Karpas-422 (cell line): Measurements from ENCODE around the gene FUT4. TPM values are rescaled to one million over a fixed set of nuclear protein-coding genes. Genes with fewer than 3 reads are reported as not detected.

Source experiments
- DNase-seq: peaks from one replicate; pipeline ENCODE4 v3.0.0-alpha.2; 2015
- H2AFZ ChIP-seq: fragments of 200-600 bp; sonication (generic); 2 replicates; pipeline ENCODE4 v1.6.1; 2014; ENCODE audit warnings: antibody characterized with exemption, low read length, mixed read lengths
- H3K27ac ChIP-seq: fragments of 200-600 bp; sonication (generic); 2 replicates; pipeline ENCODE4 v1.5.1; 2014; ENCODE audit warnings: mild to moderate bottlenecking, low read length, moderate library complexity
- H3K27me3 ChIP-seq: fragments of 200-600 bp; sonication (generic); 2 replicates; pipeline ENCODE4 v1.6.1; 2014; ENCODE audit warnings: low read length, mixed read lengths
- H3K36me3 ChIP-seq: fragments of 200-600 bp; sonication (generic); 2 replicates; pipeline ENCODE4 v1.6.1; 2014; ENCODE audit warnings: low read length, mixed read lengths; ENCODE audit not compliant: insufficient read depth
- H3K4me1 ChIP-seq: fragments of 200-600 bp; sonication (generic); 2 replicates; pipeline ENCODE4 v1.6.1; 2014; ENCODE audit warnings: mild to moderate bottlenecking, low read length, mixed read lengths
- H3K4me2 ChIP-seq: fragments of 200-600 bp; sonication (generic); 2 replicates; pipeline ENCODE4 v1.6.1; 2014; ENCODE audit warnings: low read length, low read depth, mild to moderate bottlenecking; ENCODE audit not compliant: poor library complexity, severe bottlenecking
- H3K4me3 ChIP-seq: fragments of 200-600 bp; sonication (generic); 2 replicates; pipeline ENCODE4 v1.5.1; 2014; ENCODE audit warnings: mild to moderate bottlenecking, antibody characterized with exemption, low read length, mixed read lengths
- H3K79me2 ChIP-seq: fragments of 200-600 bp; sonication (generic); 2 replicates; pipeline ENCODE4 v1.6.1; 2014; ENCODE audit warnings: mild to moderate bottlenecking, low read length, mixed read lengths
- H3K9ac ChIP-seq: fragments of 200-600 bp; sonication (generic); 2 replicates; pipeline ENCODE4 v1.6.0; 2014; ENCODE audit warnings: low read length
- H3K9me2 ChIP-seq: fragments of 200-600 bp; sonication (generic), shearing (Covaris generic); replicated peaks from 2 replicates; pipeline ENCODE4 v1.6.0; 2014; ENCODE audit warnings: mild to moderate bottlenecking, low read length, moderate library complexity; ENCODE audit not compliant: insufficient read depth
- H3K9me3 ChIP-seq: fragments of 300-700, 200-600 bp; sonication (generic); 2 replicates; pipeline ENCODE4 v1.6.1; 2014; ENCODE audit warnings: low read length, mixed read lengths
- H4K20me1 ChIP-seq: fragments of 200-600 bp; sonication (generic); 2 replicates; pipeline ENCODE4 v1.6.1; 2014; ENCODE audit warnings: mild to moderate bottlenecking, antibody characterized with exemption, low read length, low read depth; ENCODE audit not compliant: insufficient read depth
- total RNA-seq: library from RNA; depleted of rRNA; stranded (reverse); fragments of >200 nt; shearing (Covaris generic); gene quantifications from 2 replicates; pipeline ENCODE4 v1.2.3, GENCODE V29; 2014; ENCODE audit warnings: low replicate concordance; rRNA removed

Gene FUT4
- total RNA-seq, 1 experiment from 2014 or later, result 0.34 TPM

DNA sequence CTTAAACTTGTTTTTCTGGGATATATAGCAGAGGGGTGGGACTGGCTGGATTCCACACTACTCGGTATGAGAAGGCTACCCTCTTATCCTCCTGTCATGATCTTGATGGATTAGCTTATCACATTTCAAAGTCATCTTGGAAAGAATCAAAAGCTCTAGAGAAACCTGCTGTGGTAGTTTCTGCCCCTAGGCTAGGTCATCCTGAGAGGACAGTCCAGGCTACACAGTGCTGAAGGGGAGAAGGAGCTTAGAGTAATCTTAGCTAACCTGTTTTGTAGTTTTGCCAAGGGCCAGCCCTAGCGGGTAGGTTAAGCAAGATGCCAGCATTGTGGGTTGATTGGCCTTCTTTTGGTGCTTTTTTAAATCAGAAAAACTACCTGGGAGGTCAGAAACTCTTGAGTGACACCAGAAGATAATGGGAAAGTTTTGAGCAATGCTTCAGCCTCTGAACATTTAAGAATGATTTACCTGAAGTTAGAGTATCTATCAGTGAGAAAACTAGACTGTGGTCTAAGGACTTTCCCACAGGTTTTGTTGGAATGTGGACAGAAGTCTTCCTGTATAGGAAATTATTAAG, 44.7 kb downstream of the FUT4 start:
- no peaks in the 10 kb centered on the region for H3K9me2 ChIP-seq
- H3K27me3 ChIP-seq, result no peaks in the 10 kb centered on the region
- no peak overlapping the region for H3K4me2 ChIP-seq
- no peak overlapping the region for H3K27ac ChIP-seq
- no peaks in the 10 kb centered on the region for H3K36me3 ChIP-seq
- no peaks in the 10 kb centered on the region for H3K79me2 ChIP-seq
- H4K20me1 ChIP-seq, result no peaks in the 10 kb centered on the region
- DNase-seq, result no peak
- no peaks in the 10 kb centered on the region for H3K4me1 ChIP-seq
- H3K4me3 ChIP-seq, result no peak overlapping the region
- H2AFZ ChIP-seq, result no peak overlapping the region
- no peaks in the 10 kb centered on the region for H3K9me3 ChIP-seq
- no peak overlapping the region for H3K9ac ChIP-seq

GRCh38 chr11:94590352-94591041, 46.8 kb downstream of the FUT4 start:
- Histone ChIP-seq H3K36me3 (no peaks in the 10 kb centered on the region), H3K27ac (no peak overlapping the region), H2AFZ (no peak overlapping the region), H3K4me1 (peaks cover 6% of the 10 kb centered on the region), H3K4me3 (no peak overlapping the region), H4K20me1 (peaks cover 3% of the 10 kb centered on the region; the same call in 1 of the 2 replicates), H3K79me2 (no peaks in the 10 kb centered on the region), H3K9me3 (no peaks in the 10 kb centered on the region), H3K9me2 (no peaks in the 10 kb centered on the region), H3K4me2 (no peak overlapping the region), H3K9ac (no peak overlapping the region), H3K27me3 (no peaks in the 10 kb centered on the region)
- DNase-seq, result no peak

GRCh38 chr11:94593030-94593429, 49.3 kb downstream of the FUT4 start:
- Histone ChIP-seq H3K27me3 (no peaks in the 10 kb centered on the region), H3K9ac (no peak overlapping the region), H3K36me3 (no peaks in the 10 kb centered on the region), H3K4me3 (no peak overlapping the region), H4K20me1 (peaks cover 3% of the 10 kb centered on the region; the same call in 1 of the 2 replicates), H3K79me2 (no peaks in the 10 kb centered on the region), H3K9me2 (no peaks in the 10 kb centered on the region), H3K9me3 (no peaks in the 10 kb centered on the region), H3K4me1 (peaks cover 6% of the 10 kb centered on the region), H3K27ac (no peak overlapping the region), H2AFZ (no peak overlapping the region), H3K4me2 (no peak overlapping the region)
- DNase-seq, result no peak

DNA sequence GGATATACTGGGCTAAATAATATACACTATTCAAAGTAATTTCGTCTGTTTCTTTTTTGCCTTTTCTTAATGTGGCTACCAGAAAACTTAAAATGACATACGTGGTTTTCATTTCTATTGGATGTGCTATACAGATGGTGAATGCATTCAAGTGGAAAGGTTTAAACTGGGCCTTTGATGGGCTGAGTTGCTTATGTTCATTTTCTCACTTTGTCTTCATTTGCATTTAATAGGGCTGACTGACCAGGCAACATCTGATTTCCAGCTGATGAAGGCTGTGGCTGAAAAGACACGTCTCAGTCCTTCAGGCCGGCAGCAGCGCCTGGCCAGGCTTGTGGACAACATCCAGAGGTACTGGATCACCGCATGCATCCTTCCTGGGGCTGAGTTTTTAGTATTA, 51.4 kb downstream of the FUT4 start:
- Histone ChIP-seq H3K4me2 (no peak overlapping the region), H3K27ac (no peak overlapping the region), H3K4me1 (peaks cover 6% of the 10 kb centered on the region), H3K9me3 (no peaks in the 10 kb centered on the region), H4K20me1 (peaks cover 3% of the 10 kb centered on the region; the same call in 1 of the 2 replicates), H3K9ac (no peak overlapping the region), H3K36me3 (no peaks in the 10 kb centered on the region), H3K27me3 (no peaks in the 10 kb centered on the region), H2AFZ (no peak overlapping the region), H3K79me2 (no peaks in the 10 kb centered on the region), H3K9me2 (no peaks in the 10 kb centered on the region), H3K4me3 (no peak overlapping the region)
- DNase-seq, result no peak

- Histone ChIP-seq H3K79me2 (no peaks in the 10 kb centered on the region), H3K4me3 (no peak overlapping the region), H3K9me2 (no peaks in the 10 kb centered on the region), H4K20me1 (peaks cover 3% of the 10 kb centered on the region; the same call in 1 of the 2 replicates), H3K27ac (no peak overlapping the region), H2AFZ (no peak overlapping the region), H3K27me3 (no peaks in the 10 kb centered on the region), H3K4me2 (no peak overlapping the region), H3K9me3 (no peaks in the 10 kb centered on the region), H3K36me3 (no peaks in the 10 kb centered on the region), H3K9ac (no peak overlapping the region), H3K4me1 (peaks cover 12% of the 10 kb centered on the region)
- DNase-seq, result no peak
Observed at GRCh38 chr11:94597896-94598295, 54.2 kb downstream of the FUT4 start.

Other genes starting within 250 kb of the FUT4 start
- not detected in 2 replicates for gene IZUMO1R, start 239.3 kb upstream of the FUT4 start, total RNA-seq
- gene GPR83, start 142.5 kb upstream of the FUT4 start, total RNA-seq, result 0.11 TPM in 1 of 2 replicates, not detected in the other
- gene MRE11, start 50.1 kb upstream of the FUT4 start, total RNA-seq, result 64.5 and 115 TPM in 2 replicates
- gene ANKRD49, start 49.9 kb upstream of the FUT4 start, total RNA-seq, result 60.8 and 112 TPM in 2 replicates
- not detected in 2 replicates for gene C11orf97, start 31.5 kb upstream of the FUT4 start, total RNA-seq
- 0.30 TPM in 1 of 2 replicates, not detected in the other for gene PIWIL4, start 23.4 kb downstream of the FUT4 start, total RNA-seq
- 0.04 TPM in 2 replicates for gene AMOTL1, start 224.4 kb downstream of the FUT4 start, total RNA-seq